MM.1S (cell line): Measurements from ENCODE around the gene RNF224.

Experiments used
- DNase-seq: peaks from one replicate; pipeline ENCODE4 v3.0.0-alpha.2; 2015
- H2AFZ ChIP-seq: fragments of 300-600 bp; sonication (generic); 2 replicates; pipeline ENCODE4 v1.6.0; 2016; ENCODE audit warnings: antibody characterized with exemption, low read length
- H3F3A ChIP-seq: fragments of 300-600 bp; sonication (generic); 2 replicates; pipeline ENCODE4 v1.6.1; 2016; ENCODE audit warnings: mild to moderate bottlenecking, antibody characterized with exemption, low read length, moderate library complexity, mixed read lengths; ENCODE audit not compliant: insufficient read depth
- H3K27ac ChIP-seq: fragments of 300-600 bp; sonication (generic); 2 replicates; pipeline ENCODE4 v1.5.1; 2016; ENCODE audit warnings: mild to moderate bottlenecking, low read length
- H3K27me3 ChIP-seq: fragments of 300-600 bp; sonication (generic); replicated peaks from 2 replicates; pipeline ENCODE4 v1.6.0; 2016; ENCODE audit warnings: low read length; ENCODE audit not compliant: insufficient read depth
- H3K36me3 ChIP-seq: fragments of 300-600 bp; sonication (generic); replicated peaks from 2 replicates; pipeline ENCODE4 v1.6.1; 2016; ENCODE audit warnings: mild to moderate bottlenecking, low read length, mixed read lengths; ENCODE audit not compliant: insufficient read depth
- H3K4me1 ChIP-seq: fragments of 300-600 bp; sonication (generic); 2 replicates; pipeline ENCODE4 v1.6.1; 2016; ENCODE audit warnings: low read length, mixed read lengths
- H3K4me2 ChIP-seq: fragments of 300-600 bp; sonication (generic); 2 replicates; pipeline ENCODE4 v1.6.0; 2016; ENCODE audit warnings: low read depth, low read length
- H3K4me3 ChIP-seq: fragments of 300-600 bp; sonication (generic); 2 replicates; pipeline ENCODE4 v1.5.1; 2016; ENCODE audit warnings: low read length, mixed read lengths
- H3K79me2 ChIP-seq: fragments of 300-600 bp; sonication (generic); 2 replicates; pipeline ENCODE4 v1.6.1; 2016; ENCODE audit warnings: mixed run types, low read length, mixed read lengths
- H3K9ac ChIP-seq: fragments of 300-600 bp; sonication (generic); 2 replicates; pipeline ENCODE4 v1.6.1; 2016; ENCODE audit warnings: low read length, mixed read lengths
- H3K9me2 ChIP-seq: fragments of 300-600 bp; sonication (generic); replicated peaks from 2 replicates; pipeline ENCODE4 v1.6.1; 2016; ENCODE audit warnings: mild to moderate bottlenecking, low read length, mixed read lengths; ENCODE audit not compliant: insufficient read depth
- H3K9me3 ChIP-seq: fragments of 300-600 bp; sonication (generic); replicated peaks from 2 replicates; pipeline ENCODE4 v1.6.1; 2016; ENCODE audit warnings: mild to moderate bottlenecking, low read length, mixed read lengths; ENCODE audit not compliant: insufficient read depth
- H4K20me1 ChIP-seq: fragments of 300-600 bp; sonication (generic); 2 replicates; pipeline ENCODE4 v1.6.1; 2016; ENCODE audit warnings: mild to moderate bottlenecking, low read length, moderate library complexity, mixed read lengths; ENCODE audit not compliant: insufficient read depth
- EZH2 ChIP-seq: fragments of 300-600 bp; sonication (generic); optimal IDR thresholded peaks from 2 replicates; pipeline ENCODE3; 2017; ENCODE audit warnings: low read depth, mild to moderate bottlenecking, antibody characterized with exemption, low read length, mixed read lengths
- EZH2phosphoT487 ChIP-seq: fragments of 300-600 bp; sonication (generic); IDR thresholded peaks from 2 replicates; pipeline ENCODE4 v1.6.1; 2018; ENCODE audit warnings: antibody characterized with exemption, low read length
- TF ChIP-seq, protein P1 (sequence below): fragments of 300-600 bp; sonication (generic); IDR thresholded peaks from 2 replicates; pipeline ENCODE4 v1.5.1; 2016; ENCODE audit warnings: antibody characterized with exemption, low read length, mixed read lengths

RNF224 gene

DNA sequence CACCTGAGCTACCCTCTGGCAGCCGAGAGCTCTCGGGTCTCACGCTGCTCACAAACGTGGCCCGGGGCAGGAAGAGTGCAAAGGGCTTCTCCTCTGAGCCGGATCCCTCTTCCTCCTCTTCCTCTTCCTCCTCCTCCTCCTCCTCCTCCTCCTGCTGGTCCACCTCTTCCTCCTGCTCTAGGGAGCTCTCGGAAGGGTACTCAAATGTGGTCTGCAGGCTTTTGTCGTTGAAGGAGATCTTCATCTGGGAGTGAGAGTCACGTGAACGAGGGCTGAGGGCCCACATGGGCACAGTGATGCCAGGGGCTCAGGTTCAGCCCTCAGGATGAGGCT, 34.9 kb upstream of the RNF224 start:
- H3K4me1 ChIP-seq, result peaks cover 10% of the 10 kb centered on the region
- no peak overlapping the region for H3K27ac ChIP-seq
- H3F3A ChIP-seq, result peaks cover 19% of the 10 kb centered on the region
- H4K20me1 ChIP-seq, result no peaks in the 10 kb centered on the region
- H3K79me2 ChIP-seq, result peaks cover 31% of the 10 kb centered on the region
- no peak overlapping the region for H3K9ac ChIP-seq
- no peak overlapping the region for H3K4me2 ChIP-seq
- H3K27me3 ChIP-seq, result no peaks in the 10 kb centered on the region
- no peaks in the 10 kb centered on the region for H3K9me3 ChIP-seq
- H3K9me2 ChIP-seq, result no peaks in the 10 kb centered on the region
- H3K4me3 ChIP-seq, result no peak overlapping the region
- DNase-seq, result no peak
- no peaks in the 10 kb centered on the region for H3K36me3 ChIP-seq
- H2AFZ ChIP-seq, result no peak overlapping the region
- TF ChIP-seq, protein P1, sequence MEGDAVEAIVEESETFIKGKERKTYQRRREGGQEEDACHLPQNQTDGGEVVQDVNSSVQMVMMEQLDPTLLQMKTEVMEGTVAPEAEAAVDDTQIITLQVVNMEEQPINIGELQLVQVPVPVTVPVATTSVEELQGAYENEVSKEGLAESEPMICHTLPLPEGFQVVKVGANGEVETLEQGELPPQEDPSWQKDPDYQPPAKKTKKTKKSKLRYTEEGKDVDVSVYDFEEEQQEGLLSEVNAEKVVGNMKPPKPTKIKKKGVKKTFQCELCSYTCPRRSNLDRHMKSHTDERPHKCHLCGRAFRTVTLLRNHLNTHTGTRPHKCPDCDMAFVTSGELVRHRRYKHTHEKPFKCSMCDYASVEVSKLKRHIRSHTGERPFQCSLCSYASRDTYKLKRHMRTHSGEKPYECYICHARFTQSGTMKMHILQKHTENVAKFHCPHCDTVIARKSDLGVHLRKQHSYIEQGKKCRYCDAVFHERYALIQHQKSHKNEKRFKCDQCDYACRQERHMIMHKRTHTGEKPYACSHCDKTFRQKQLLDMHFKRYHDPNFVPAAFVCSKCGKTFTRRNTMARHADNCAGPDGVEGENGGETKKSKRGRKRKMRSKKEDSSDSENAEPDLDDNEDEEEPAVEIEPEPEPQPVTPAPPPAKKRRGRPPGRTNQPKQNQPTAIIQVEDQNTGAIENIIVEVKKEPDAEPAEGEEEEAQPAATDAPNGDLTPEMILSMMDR, result no peak
- TF ChIP-seq EZH2, result no peak
- TF ChIP-seq EZH2phosphoT487, result no peak

DNA sequence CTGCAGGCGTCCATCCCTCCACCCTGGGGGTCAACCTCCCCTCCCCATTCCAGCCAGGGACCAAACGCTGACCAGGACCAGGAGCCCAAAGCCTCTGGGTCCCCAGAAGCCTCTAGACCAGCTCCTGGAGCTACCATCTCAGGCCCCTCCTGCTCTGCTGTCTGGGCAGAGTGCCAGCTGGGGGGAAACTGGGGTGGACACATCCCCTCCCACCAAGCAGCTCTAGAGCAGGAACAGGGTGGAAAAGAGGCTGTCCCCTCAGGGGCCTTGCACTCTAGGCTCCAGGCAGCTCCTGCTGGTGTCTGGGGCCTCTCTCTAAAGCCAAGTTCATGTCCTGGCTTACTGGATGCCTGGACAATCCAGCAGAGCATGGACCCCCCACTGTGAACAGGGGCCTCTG, 34.4 kb upstream of the RNF224 start:
- H3K4me3 ChIP-seq, result no peak overlapping the region
- no peaks in the 10 kb centered on the region for H3K36me3 ChIP-seq
- TF ChIP-seq EZH2, result no peak
- TF ChIP-seq EZH2phosphoT487, result no peak
- TF ChIP-seq, protein P1, result no peak
- H3K9me2 ChIP-seq, result no peaks in the 10 kb centered on the region
- no peaks in the 10 kb centered on the region for H3K9me3 ChIP-seq
- peaks cover 6% of the 10 kb centered on the region for H3K4me1 ChIP-seq
- peaks cover 27% of the 10 kb centered on the region for H3K79me2 ChIP-seq
- H4K20me1 ChIP-seq, result no peaks in the 10 kb centered on the region
- no peak for DNase-seq
- no peak overlapping the region for H2AFZ ChIP-seq
- H3K27me3 ChIP-seq, result no peaks in the 10 kb centered on the region
- no peak overlapping the region for H3K27ac ChIP-seq
- peaks cover 19% of the 10 kb centered on the region for H3F3A ChIP-seq
- H3K9ac ChIP-seq, result no peak overlapping the region
- H3K4me2 ChIP-seq, result no peak overlapping the region

DNA sequence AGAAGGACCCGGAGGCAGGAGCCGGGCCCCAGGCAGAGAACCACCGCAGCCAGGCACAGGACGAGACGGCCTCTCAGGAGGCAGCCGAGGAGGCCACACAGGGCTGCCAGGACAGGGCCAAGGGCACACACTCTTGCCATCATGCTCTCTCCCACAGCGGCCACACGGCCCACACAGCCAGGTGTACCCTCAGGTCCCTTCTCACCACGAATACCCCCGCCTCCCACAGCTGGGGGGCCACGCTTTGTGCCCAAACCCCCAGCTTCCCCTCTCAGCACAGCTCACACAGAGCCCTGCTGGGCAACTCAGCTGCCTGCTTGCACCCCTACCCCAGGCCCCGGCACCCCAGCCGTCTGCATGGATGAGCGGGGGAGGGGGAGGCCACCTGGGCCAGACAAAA, 33.5 kb upstream of the RNF224 start:
- no peaks in the 10 kb centered on the region for H3K27me3 ChIP-seq
- no peak for DNase-seq
- H3K9me2 ChIP-seq, result no peaks in the 10 kb centered on the region
- no peak overlapping the region for H3K9ac ChIP-seq
- H3K4me2 ChIP-seq, result no peak overlapping the region
- H3K79me2 ChIP-seq, result peaks cover 22% of the 10 kb centered on the region
- no peaks in the 10 kb centered on the region for H4K20me1 ChIP-seq
- peaks cover 6% of the 10 kb centered on the region for H3K4me1 ChIP-seq
- no peaks in the 10 kb centered on the region for H3K9me3 ChIP-seq
- peaks cover 17% of the 10 kb centered on the region for H3F3A ChIP-seq
- no peak overlapping the region for H3K4me3 ChIP-seq
- H2AFZ ChIP-seq, result no peak overlapping the region
- TF ChIP-seq, protein P1, result no peak
- TF ChIP-seq EZH2, result no peak
- TF ChIP-seq EZH2phosphoT487, result no peak
- no peak overlapping the region for H3K27ac ChIP-seq
- no peaks in the 10 kb centered on the region for H3K36me3 ChIP-seq

DNA sequence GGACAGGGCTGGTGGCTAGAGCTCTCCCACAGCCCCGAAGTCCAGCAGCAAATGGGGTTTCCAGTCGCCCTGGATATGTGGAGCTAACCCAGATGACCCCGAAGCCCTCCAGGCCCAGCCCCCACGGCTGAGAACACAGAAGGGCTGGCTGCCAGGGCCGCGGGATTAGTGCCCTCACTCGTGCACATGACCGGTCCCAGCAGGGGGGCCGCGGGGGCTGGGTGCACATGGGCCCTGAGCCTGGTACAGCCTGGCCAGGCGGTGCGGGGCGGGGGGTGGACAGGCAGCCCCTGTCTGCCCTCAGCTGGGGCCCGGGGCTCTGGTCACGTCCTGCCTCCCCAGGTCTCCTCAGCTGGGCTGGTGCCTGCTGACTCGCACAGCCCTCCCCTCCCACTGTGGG, 32.9 kb upstream of the RNF224 start:
- DNase-seq, result no peak
- H3K4me3 ChIP-seq, result no peak overlapping the region
- H3K27ac ChIP-seq, result no peak overlapping the region
- peaks cover 21% of the 10 kb centered on the region for H3K79me2 ChIP-seq
- H3K9ac ChIP-seq, result no peak overlapping the region
- no peak overlapping the region for H3K4me2 ChIP-seq
- no peaks in the 10 kb centered on the region for H3K36me3 ChIP-seq
- peaks cover 11% of the 10 kb centered on the region for H3F3A ChIP-seq
- H3K9me2 ChIP-seq, result no peaks in the 10 kb centered on the region
- no peaks in the 10 kb centered on the region for H3K9me3 ChIP-seq
- no peaks in the 10 kb centered on the region for H3K27me3 ChIP-seq
- TF ChIP-seq, protein P1, result no peak
- TF ChIP-seq EZH2, result no peak
- TF ChIP-seq EZH2phosphoT487, result no peak
- H3K4me1 ChIP-seq, result peaks cover 6% of the 10 kb centered on the region
- H2AFZ ChIP-seq, result no peak overlapping the region
- H4K20me1 ChIP-seq, result no peaks in the 10 kb centered on the region
